K562 (cell line): ENCODE measurements around the gene RSPH1. TPM values are rescaled to one million over a fixed set of nuclear protein-coding genes. Genes with fewer than 3 reads are reported as not detected.

ENCODE experiments used
- C11orf30 ChIP-seq: fragments of 450-650 bp; IDR thresholded peaks from 2 replicates; pipeline ENCODE4 v1.6.1; 2016; ENCODE audit warnings: low read depth, mild to moderate bottlenecking
- CBFB ChIP-seq: sonication (generic); formaldehyde crosslinking; IDR thresholded peaks from 2 replicates; pipeline ENCODE4 v1.4.0; 2020; ENCODE audit warnings: mild to moderate bottlenecking, missing genetic modification reagents
- ELF1 ChIP-seq: fragments of 200-800 bp; sonication (Bioruptor generic); IDR thresholded peaks from 2 replicates; pipeline ENCODE4 v1.6.1; 2016; ENCODE audit warnings: missing genetic modification characterization, missing compliant biosample characterization
- FOXA1 ChIP-seq: fragments of 450-650 bp; IDR thresholded peaks from 2 replicates; pipeline ENCODE4 v1.6.1; 2016; ENCODE audit warnings: mild to moderate bottlenecking, borderline replicate concordance
- GABPA ChIP-seq: fragments of 200-800 bp; sonication (Bioruptor generic); conservative IDR thresholded peaks from 2 replicates; pipeline ENCODE4 v1.6.1; 2016; ENCODE audit warnings: low read depth, missing genetic modification characterization, missing compliant biosample characterization
- GTF2A2 ChIP-seq: IDR thresholded peaks from 2 replicates; pipeline ENCODE4 v1.6.1; 2016; ENCODE audit warnings: mild to moderate bottlenecking, missing genetic modification characterization, missing compliant biosample characterization
- HSF4 ChIP-seq: fragments of 250-450 bp; sonication (Bioruptor Pico); IDR thresholded peaks from 2 replicates; pipeline ENCODE4 v2.1.2; 2022; ENCODE audit warnings: mild to moderate bottlenecking, moderate library complexity, borderline replicate concordance
- MEIS2 ChIP-seq: fragments of 450-650 bp; IDR thresholded peaks from 2 replicates; pipeline ENCODE4 v1.6.1; 2014; ENCODE audit warnings: mild to moderate bottlenecking; ENCODE audit not compliant: partially characterized antibody
- NCOA2 ChIP-seq, 2 experiments: fragments of 450-650 bp; IDR thresholded peaks; 2 replicates each; pipeline ENCODE4 v1.6.1; 2018; ENCODE audit warnings: mild to moderate bottlenecking in 2 of 2, moderate library complexity in 1 of 2; ENCODE audit not compliant: partially characterized antibody in 2 of 2
- NFE2L1 ChIP-seq: fragments of 450-650 bp; IDR thresholded peaks from 2 replicates; pipeline ENCODE4 v1.6.1; 2016; ENCODE audit warnings: missing genetic modification characterization, low read depth, mild to moderate bottlenecking, missing compliant biosample characterization, moderate library complexity, borderline replicate concordance
- PTRF ChIP-seq: fragments of 450-650 bp; IDR thresholded peaks from 2 replicates; pipeline ENCODE4 v1.6.1; 2016; ENCODE audit warnings: mild to moderate bottlenecking, missing genetic modification characterization, missing compliant biosample characterization
- SETDB1 ChIP-seq: IDR thresholded peaks from one replicate; pipeline ENCODE4 v1.6.1; 2012; ENCODE audit warnings: low read length, control low read depth, inconsistent platforms
- TEAD4 ChIP-seq, 2 experiments: sonication (generic) in 1 of 2; formaldehyde crosslinking in 1 of 2; IDR thresholded peaks; 2 replicates each; pipeline versions ENCODE4 v1.6.1 to v1.8.0; 2012 to 2022; ENCODE audit warnings: borderline replicate concordance in 1 of 2, inconsistent platforms in 1 of 2, low read length in 1 of 2, mild to moderate bottlenecking in 1 of 2, missing genetic modification reagents in 1 of 2
- ZNF217 ChIP-seq: sonication (generic); formaldehyde crosslinking; IDR thresholded peaks from 2 replicates; pipeline ENCODE4 v1.8.0; 2022; ENCODE audit warnings: mild to moderate bottlenecking, missing genetic modification reagents
- ZNF584 ChIP-seq: fragments of 200-800 bp; sonication (Bioruptor generic); IDR thresholded peaks from 2 replicates; pipeline ENCODE4 v1.6.1; 2016; ENCODE audit warnings: low read depth, mild to moderate bottlenecking, missing genetic modification characterization, missing compliant biosample characterization
- ZNF695 ChIP-seq: fragments of 450-650 bp; formaldehyde crosslinking; IDR thresholded peaks from 2 replicates; pipeline ENCODE4 v1.4.0; 2020; ENCODE audit warnings: mild to moderate bottlenecking, moderate library complexity
- polyA plus RNA-seq, 8 experiments: library from polyadenylated mRNA; depleted of rRNA in 4 of 8; stranded (reverse) in 5 of 8; unstranded in 3 of 8; fragments of >200 nt; fragmentation: Nextera tagmentation in 2 of 8; fragmentation: Illumina TruSeq in 1 of 8; extraction: Ambion mirVana in 2 of 8; extraction: Trizol in 1 of 8; gene quantifications; 2 replicates each; pipeline versions ENCODE4 v1.2.1 to v1.2.3, GENCODE V29; 2011 to 2014; ENCODE audit warnings: inconsistent platforms in 1 of 8, missing spikeins in 1 of 8
- total RNA-seq, 7 experiments: library from RNA; depleted of rRNA in 6 of 7; stranded (reverse); fragments of >200 nt in 6 of 7; fragmentation: Illumina TruSeq in 2 of 7; extraction: Trizol in 2 of 7; gene quantifications; 2 replicates each; pipeline versions ENCODE4 v1.2.1 to v1.2.3, GENCODE V29; 2011 to 2021; ENCODE audit warnings: low replicate concordance in 1 of 7
- TF ChIP-seq, protein P1 (sequence below): fragments of 450-650 bp; IDR thresholded peaks from 2 replicates; pipeline ENCODE4 v1.6.1; 2016; ENCODE audit warnings: borderline replicate concordance
- TF ChIP-seq, protein P2 (sequence below): sonication (generic); formaldehyde crosslinking; IDR thresholded peaks from 2 replicates; pipeline ENCODE4 v1.8.1; 2023; ENCODE audit warnings: missing genetic modification reagents, mild to moderate bottlenecking, borderline replicate concordance

RSPH1 gene
- total and polyA plus RNA-seq, 9 of the 15 experiments (the other 6 are each of a cell fraction or from before 2014, with no cell fraction given) = 0.17 TPM; not detected in 8

- TF ChIP-seq, protein P1, sequence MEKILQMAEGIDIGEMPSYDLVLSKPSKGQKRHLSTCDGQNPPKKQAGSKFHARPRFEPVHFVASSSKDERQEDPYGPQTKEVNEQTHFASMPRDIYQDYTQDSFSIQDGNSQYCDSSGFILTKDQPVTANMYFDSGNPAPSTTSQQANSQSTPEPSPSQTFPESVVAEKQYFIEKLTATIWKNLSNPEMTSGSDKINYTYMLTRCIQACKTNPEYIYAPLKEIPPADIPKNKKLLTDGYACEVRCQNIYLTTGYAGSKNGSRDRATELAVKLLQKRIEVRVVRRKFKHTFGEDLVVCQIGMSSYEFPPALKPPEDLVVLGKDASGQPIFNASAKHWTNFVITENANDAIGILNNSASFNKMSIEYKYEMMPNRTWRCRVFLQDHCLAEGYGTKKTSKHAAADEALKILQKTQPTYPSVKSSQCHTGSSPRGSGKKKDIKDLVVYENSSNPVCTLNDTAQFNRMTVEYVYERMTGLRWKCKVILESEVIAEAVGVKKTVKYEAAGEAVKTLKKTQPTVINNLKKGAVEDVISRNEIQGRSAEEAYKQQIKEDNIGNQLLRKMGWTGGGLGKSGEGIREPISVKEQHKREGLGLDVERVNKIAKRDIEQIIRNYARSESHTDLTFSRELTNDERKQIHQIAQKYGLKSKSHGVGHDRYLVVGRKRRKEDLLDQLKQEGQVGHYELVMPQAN = no peak
- TF ChIP-seq FOXA1 = no peak
- no peak for TF ChIP-seq NCOA2 (IDR thresholded peaks at IDR 0.05; ENCODE audit: partially characterized antibody in 2 of 2)
- TF ChIP-seq TEAD4 (IDR thresholded peaks at IDR 0.05; ENCODE audit: low read length) = peak; percentile 78
- TF ChIP-seq TEAD4 (CRISPR knock-in tag; IDR thresholded peaks at IDR 0.05; ENCODE audit: borderline replicate concordance) = no peak
- TF ChIP-seq CBFB (CRISPR knock-in tag) = no peak
- no peak for TF ChIP-seq GTF2A2 (tag)
- no peak for TF ChIP-seq GABPA (tag)
- no peak for TF ChIP-seq NFE2L1
- TF ChIP-seq C11orf30 = no peak
- TF ChIP-seq MEIS2 = peak; percentile 100
- TF ChIP-seq, protein P2, sequence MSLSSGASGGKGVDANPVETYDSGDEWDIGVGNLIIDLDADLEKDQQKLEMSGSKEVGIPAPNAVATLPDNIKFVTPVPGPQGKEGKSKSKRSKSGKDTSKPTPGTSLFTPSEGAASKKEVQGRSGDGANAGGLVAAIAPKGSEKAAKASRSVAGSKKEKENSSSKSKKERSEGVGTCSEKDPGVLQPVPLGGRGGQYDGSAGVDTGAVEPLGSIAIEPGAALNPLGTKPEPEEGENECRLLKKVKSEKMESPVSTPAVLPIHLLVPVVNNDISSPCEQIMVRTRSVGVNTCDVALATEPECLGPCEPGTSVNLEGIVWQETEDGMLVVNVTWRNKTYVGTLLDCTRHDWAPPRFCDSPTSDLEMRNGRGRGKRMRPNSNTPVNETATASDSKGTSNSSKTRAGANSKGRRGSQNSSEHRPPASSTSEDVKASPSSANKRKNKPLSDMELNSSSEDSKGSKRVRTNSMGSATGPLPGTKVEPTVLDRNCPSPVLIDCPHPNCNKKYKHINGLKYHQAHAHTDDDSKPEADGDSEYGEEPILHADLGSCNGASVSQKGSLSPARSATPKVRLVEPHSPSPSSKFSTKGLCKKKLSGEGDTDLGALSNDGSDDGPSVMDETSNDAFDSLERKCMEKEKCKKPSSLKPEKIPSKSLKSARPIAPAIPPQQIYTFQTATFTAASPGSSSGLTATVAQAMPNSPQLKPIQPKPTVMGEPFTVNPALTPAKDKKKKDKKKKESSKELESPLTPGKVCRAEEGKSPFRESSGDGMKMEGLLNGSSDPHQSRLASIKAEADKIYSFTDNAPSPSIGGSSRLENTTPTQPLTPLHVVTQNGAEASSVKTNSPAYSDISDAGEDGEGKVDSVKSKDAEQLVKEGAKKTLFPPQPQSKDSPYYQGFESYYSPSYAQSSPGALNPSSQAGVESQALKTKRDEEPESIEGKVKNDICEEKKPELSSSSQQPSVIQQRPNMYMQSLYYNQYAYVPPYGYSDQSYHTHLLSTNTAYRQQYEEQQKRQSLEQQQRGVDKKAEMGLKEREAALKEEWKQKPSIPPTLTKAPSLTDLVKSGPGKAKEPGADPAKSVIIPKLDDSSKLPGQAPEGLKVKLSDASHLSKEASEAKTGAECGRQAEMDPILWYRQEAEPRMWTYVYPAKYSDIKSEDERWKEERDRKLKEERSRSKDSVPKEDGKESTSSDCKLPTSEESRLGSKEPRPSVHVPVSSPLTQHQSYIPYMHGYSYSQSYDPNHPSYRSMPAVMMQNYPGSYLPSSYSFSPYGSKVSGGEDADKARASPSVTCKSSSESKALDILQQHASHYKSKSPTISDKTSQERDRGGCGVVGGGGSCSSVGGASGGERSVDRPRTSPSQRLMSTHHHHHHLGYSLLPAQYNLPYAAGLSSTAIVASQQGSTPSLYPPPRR = no peak
- no peak for TF ChIP-seq HSF4 (CRISPR knock-in tag)
- no peak for TF ChIP-seq ZNF217 (CRISPR knock-in tag)
- TF ChIP-seq SETDB1 = no peak
- TF ChIP-seq ZNF584 (CRISPR knock-in tag) = no peak; the same call in 1 of the 2 replicates
- no peak for TF ChIP-seq PTRF (tag)
- TF ChIP-seq ELF1 (tag) = no peak
- no peak for TF ChIP-seq ZNF695 (CRISPR knock-in tag)
Observed at GRCh38 chr21:42433946-42434551, 62.0 kb downstream of the RSPH1 start (continued).
